ENCODE results near the gene NAIF1.
"Not testable (repeated sequence)": the region's sequence is repeated elsewhere in the genome, so short reads cannot be mapped to it uniquely, and the experiment has no call there.

The NAIF1 gene

DNA sequence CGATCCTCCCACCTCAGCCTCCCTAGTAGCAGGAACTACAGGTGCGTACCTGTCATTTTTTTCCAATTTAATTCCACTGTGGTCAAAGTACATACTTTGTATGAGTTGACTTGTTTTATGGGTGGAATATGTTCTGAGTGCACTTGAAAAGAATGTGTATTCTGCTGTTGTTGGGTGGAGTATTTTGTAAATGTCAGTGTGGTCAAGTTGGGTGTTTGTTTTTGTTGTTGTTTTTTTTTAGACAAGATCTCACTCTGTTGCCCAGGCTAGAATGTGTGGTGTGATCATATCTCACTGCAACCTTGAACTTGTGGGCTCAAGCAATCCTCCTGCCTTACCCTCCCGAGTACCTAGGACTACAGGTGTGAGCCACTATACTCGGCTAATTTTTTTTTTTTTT, 18.8 kb upstream of the NAIF1 start:
- no peak for DNase-seq (ENCODE audit: low read depth, low spot score)

GRCh38 chr9:128084746-128085145, 17.6 kb upstream of the NAIF1 start:
- no peak for DNase-seq (ENCODE audit: low read depth, low spot score)

DNA sequence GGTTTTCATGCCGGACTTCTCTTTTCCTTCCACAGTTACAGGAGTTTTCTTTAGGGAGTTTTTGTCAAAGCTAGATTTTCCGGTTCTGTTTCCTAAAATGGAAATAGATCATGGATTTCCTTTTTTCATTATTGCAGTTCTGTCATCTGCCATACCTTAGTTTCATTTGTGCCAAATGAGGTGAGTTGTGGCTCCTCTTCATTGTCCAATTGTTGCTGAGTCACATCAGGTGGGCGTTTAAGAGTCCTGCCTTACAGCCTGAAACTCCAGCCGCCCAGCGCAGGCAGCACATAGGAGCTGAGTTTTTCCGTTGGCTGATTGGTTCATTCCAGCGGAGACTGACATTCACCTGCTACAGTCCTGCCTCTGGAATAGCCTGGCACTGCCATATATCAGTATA, 15.0 kb upstream of the NAIF1 start:
- no peak for DNase-seq (ENCODE audit: low read depth, low spot score)

DNA sequence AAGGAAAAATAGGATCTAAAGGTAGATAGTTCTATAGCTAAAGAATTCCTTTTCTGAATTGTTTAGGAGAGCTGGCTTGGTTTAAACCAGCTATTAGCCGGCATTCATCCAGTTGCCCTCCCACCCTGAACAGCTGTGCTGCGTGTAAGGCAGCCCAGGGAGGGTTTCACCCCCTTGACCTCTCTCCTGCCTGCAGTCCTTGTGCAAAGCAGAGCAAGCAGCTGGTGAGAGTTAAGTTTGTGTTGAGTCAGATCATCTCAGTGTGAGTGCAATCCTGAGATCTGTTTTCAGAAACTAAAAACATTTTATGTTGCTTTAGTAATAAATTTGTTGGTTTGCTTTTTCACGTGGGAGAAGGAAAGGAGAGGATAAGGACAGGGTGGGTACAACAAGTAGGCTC, 13.9 kb upstream of the NAIF1 start:
- peak; percentile 96 for DNase-seq (ENCODE audit: low read depth, low spot score)

GRCh38 chr9:128080206-128080605, 13.1 kb upstream of the NAIF1 start:
- no peak for DNase-seq (ENCODE audit: low read depth, low spot score)

- no peak for DNase-seq (ENCODE audit: low read depth, low spot score)
Measured at GRCh38 chr9:128078504-128079434, 11.6 kb upstream of the NAIF1 start.

- DNase-seq (ENCODE audit: low read depth, low spot score), result no peak
Measured at GRCh38 chr9:128077847-128078503, 10.9 kb upstream of the NAIF1 start.

DNA sequence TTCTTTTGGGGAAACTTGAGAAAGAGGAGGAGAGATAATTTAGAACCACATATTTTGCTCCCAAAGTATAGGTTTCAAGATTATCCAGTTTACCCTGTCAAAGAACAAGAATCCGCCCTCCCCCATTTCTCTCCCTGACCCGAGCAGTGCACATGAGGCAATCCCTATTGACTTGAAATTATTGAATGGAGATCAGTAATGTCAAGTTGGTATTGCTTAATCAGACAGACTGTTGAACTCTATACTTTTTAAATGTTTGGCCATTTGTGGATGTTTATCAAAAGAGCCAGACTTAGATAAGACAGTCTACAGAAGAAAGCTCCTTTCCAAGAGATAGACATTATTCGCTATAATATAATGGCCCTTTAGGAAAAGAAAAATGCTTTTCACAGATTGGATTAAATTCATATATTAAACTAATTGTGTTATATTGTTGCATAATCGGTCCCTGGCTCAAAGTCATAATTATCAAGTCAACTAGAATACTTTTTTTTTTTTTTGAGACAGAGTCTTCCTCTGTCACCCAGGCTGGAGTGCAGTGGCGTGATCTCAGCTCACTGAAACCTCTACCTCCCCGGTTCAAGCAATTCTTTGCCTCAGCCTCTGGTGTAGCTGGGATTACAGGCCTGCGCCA, 6.2 kb upstream of the NAIF1 start:
- DNase-seq (ENCODE audit: low read depth, low spot score), result no peak

GRCh38 chr9:128072144-128073021, 5.3 kb upstream of the NAIF1 start:
- DNase-seq (ENCODE audit: low read depth, low spot score), result peak; percentile 56

DNA sequence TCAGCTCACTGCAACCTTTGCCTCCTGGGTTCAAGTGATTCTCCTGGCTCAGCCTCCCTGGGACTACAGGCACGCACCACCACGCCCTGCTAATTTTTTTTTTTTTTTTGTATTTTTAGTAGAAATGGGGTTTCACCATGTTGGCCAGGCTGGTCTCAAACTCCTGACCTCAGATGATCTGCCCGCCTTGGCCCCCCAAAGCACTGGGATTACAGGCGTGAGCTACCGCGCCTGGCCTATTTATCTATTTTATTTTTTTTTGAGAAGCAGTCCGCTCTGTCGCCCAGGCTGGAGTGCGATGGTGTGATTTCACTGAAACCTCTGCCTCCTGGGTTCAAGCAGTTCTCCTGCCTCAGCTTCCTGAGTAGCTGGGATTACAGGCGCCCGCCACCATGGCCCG, 4.4 kb upstream of the NAIF1 start:
- not testable (repeated sequence) for DNase-seq (ENCODE audit: low read depth, low spot score)

DNA sequence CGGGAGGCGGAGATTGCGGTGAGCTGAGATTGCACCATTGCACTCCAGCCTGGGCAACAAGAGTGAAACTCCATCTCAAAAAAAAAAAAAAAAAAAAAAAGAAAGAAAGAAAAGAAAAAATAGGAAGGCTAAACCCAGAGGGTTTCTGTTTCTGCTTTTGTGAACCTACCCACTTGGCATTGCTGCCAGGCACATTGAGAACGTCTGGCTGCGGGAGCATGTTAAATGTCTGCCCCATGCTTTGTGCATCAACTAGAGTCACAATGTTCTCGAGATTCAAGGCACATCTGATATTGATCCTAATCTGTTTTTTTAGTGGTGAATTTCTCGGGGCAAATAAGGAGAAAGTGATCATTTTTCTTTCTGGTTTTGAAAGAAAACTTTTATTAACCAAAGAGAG, 3.8 kb upstream of the NAIF1 start:
- no peak for DNase-seq (ENCODE audit: low read depth, low spot score)

DNA sequence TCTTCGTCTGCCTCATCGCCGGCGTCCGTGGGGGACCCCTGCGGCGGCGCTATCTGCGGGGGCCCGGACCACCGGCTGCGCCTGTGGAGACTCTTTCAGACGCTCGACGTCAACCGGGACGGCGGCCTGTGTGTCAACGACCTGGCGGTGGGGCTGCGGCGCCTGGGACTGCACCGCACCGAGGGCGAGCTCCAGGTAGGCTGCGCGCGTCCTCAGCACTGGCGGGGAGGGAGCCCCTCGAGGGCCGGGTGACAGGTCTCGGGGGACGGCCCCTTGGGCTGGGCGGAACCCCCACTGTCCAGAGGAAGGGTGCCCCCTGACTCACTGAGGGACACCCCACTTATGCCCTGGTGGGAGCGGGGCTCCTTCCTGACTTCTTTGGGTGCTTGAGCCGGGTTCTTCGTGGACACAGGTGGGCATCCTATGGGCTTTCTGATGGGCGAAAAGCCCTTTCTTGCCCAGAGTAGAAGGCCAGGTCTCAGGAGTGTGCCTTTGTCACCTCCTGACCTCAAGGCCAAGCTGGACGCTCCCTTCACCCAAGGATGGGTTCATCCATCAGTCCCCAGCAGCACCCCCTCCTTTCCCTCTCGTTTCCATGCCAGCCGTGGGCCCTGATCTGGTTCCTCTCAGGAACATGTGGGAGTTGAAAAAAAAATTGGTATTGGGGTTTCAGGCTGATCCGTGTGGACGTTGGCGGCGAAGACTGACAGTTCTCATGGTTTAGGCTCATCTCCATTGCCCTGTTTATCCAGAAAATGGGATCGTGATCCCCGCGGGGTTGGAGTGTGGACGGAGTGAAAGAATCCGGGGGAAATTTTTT, 1.5 kb upstream of the NAIF1 start:
- DNase-seq (ENCODE audit: low read depth, low spot score), result no peak

- DNase-seq (ENCODE audit: low read depth, low spot score), result peak; percentile 97
Measured at GRCh38 chr9:128067645-128068385, 695 bp upstream of the NAIF1 start, which contains the start of gene SLC25A25. Gene SLC25A25, plus strand, starts transcription at chr9:128068232. Its CDS starts 88 bp downstream, at chr9:128068320.

DNA sequence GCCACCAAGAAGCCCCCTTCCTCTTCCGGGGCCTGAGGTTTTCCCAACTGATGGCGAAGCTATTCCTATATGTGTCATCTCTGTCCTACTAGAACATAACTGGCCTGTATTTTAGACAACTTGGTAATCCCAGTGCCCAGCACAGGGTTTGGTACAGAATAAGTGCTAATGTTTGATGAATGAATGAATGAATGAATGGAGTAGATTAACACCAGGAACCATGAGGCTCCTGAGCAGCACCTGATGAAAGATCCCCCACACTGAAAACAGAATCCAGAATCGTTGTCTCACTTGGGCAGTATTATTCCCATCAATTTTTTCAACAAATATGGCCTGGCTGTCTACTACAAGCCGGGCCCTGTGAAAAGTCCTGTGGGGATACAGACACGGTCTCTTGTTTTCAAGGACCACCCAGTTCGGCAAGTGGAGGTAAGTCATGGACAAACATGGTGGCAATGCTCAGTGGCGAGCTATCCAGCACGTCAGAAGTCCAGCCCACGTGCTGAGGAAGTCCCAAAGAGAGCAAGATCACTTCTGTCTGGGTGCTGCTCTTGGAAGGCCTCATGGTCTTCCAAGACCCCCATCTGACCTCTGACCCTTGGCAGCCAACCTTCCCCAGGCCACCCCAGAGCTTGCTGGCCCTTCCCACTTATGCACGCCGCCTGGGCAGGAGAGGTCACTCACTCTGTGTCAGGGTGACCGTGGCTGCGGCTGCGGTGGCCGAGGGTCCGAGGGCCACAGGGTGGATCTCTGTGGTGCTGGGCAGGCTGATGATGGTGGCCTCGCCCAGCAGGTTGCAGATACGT, 1.0 kb downstream of the NAIF1 start:
- DNase-seq (ENCODE audit: low read depth, low spot score), result no peak

- no peak for DNase-seq (ENCODE audit: low read depth, low spot score)
Measured at GRCh38 chr9:128062846-128063831, 4.0 kb downstream of the NAIF1 start.

- DNase-seq (ENCODE audit: low read depth, low spot score), result no peak
Measured at GRCh38 chr9:128062279-128062678, 4.8 kb downstream of the NAIF1 start.

GRCh38 chr9:128061275-128061960, 5.7 kb downstream of the NAIF1 start:
- no peak for DNase-seq (ENCODE audit: low read depth, low spot score)

Data from smooth muscle cell of the brain vasculature (primary cell).